Glutamatergic neuron (in vitro differentiated cells): ENCODE measurements around the gene NFIA. TPM values are rescaled to one million over a fixed set of nuclear protein-coding genes. Genes with fewer than 3 reads are reported as not detected.

ENCODE experiments used
- DNase-seq: peaks from one replicate; pipeline ENCODE4 v3.0.0; 2022
- H3K27ac Mint-ChIP-seq: one replicate; pipeline ENCODE4 v1.8.0; 2020; ENCODE audit warnings: mild to moderate bottlenecking, mixed read lengths, inconsistent platforms; ENCODE audit not compliant: unreplicated experiment
- H3K27me3 Mint-ChIP-seq: one replicate; pipeline ENCODE4 v1.8.0; 2020; ENCODE audit warnings: mild to moderate bottlenecking, moderate library complexity, mixed read lengths, inconsistent platforms; ENCODE audit not compliant: unreplicated experiment
- H3K36me3 Mint-ChIP-seq: one replicate; pipeline ENCODE4 v1.8.0; 2020; ENCODE audit warnings: mild to moderate bottlenecking, mixed read lengths, inconsistent platforms; ENCODE audit not compliant: unreplicated experiment
- H3K4me1 Mint-ChIP-seq: one replicate; pipeline ENCODE4 v1.8.0; 2020; ENCODE audit warnings: mild to moderate bottlenecking, low read depth, mixed read lengths, inconsistent platforms; ENCODE audit not compliant: unreplicated experiment
- H3K4me3 Mint-ChIP-seq: one replicate; pipeline ENCODE4 v1.8.0; 2020; ENCODE audit warnings: mild to moderate bottlenecking, mixed read lengths, inconsistent platforms; ENCODE audit not compliant: unreplicated experiment
- H3K9me3 Mint-ChIP-seq: one replicate; pipeline ENCODE4 v1.8.0; 2020; ENCODE audit warnings: mild to moderate bottlenecking, moderate library complexity, mixed read lengths, inconsistent platforms; ENCODE audit not compliant: unreplicated experiment
- total RNA-seq: library from RNA; stranded (reverse); fragmentation: NEBNext Ultra II Directional; extraction: Animal tissue kit (Norgen Biotek cat#: 25700); gene quantifications from one replicate; pipeline ENCODE4 v1.2.1, GENCODE V29; 2021; ENCODE audit not compliant: unreplicated experiment
- TF ChIP-seq, protein P1 (sequence below): fragments of 200-600 bp; sonication (generic); IDR thresholded peaks from one replicate; pipeline ENCODE4 v1.5.0; 2021; ENCODE audit not compliant: partially characterized antibody, unreplicated experiment

The NFIA gene
- total RNA-seq, 1 donor from 2014 or later, result 16.4 TPM

DNA sequence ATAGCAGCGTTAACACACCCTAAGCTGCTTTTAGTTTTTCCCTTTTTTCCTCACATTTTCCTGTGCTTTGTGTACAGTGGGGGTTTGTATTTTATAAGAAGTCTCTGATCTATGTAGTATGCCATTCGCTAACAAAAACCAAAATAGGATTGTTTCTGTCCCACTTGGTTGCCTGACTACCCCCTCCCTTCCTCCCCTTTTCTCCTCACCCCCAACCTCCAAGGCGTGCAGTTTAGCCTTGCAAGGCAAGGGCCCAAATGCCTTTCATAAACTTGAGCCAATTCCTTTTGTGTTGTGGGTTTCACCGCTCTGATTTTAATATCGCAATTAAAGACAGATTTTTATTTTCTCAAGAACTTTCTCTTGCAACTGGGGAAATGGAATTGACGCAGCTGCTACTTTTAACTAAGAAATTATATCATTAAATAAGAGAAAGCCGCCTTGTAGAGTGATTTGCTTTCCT is 365.6 kb downstream of the NFIA start:
- TF ChIP-seq, protein P1, sequence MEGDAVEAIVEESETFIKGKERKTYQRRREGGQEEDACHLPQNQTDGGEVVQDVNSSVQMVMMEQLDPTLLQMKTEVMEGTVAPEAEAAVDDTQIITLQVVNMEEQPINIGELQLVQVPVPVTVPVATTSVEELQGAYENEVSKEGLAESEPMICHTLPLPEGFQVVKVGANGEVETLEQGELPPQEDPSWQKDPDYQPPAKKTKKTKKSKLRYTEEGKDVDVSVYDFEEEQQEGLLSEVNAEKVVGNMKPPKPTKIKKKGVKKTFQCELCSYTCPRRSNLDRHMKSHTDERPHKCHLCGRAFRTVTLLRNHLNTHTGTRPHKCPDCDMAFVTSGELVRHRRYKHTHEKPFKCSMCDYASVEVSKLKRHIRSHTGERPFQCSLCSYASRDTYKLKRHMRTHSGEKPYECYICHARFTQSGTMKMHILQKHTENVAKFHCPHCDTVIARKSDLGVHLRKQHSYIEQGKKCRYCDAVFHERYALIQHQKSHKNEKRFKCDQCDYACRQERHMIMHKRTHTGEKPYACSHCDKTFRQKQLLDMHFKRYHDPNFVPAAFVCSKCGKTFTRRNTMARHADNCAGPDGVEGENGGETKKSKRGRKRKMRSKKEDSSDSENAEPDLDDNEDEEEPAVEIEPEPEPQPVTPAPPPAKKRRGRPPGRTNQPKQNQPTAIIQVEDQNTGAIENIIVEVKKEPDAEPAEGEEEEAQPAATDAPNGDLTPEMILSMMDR, result no peak
- Mint-ChIP-seq H3K36me3 (no peaks in the 10 kb centered on the region), H3K27ac (no peak overlapping the region), H3K9me3 (peaks cover 5% of the 10 kb centered on the region), H3K4me3 (no peak overlapping the region), H3K4me1 (peaks cover 34% of the 10 kb centered on the region), H3K27me3 (peaks cover 3% of the 10 kb centered on the region)
- no peak for DNase-seq

DNA sequence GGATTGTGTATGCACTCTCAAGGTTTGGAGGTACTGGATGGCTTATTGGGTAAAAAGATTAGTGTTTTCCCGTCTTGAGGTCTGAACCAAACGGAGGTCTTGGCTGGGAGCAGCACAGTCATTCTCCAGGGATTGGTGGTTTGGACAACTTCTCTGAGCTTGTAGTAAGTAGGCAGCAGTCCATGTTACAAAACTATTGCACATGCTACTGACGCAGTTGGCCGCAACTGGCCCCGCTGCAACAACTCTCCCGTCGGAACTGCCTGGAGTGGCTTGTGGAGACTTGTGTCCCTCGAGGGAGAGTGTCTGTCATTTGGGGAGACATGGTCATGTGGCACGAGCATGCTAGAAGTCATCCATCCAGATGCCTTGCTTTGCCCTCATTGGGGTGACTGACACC is 366.6 kb downstream of the NFIA start:
- Mint-ChIP-seq H3K4me1 (peaks cover 32% of the 10 kb centered on the region), H3K36me3 (no peaks in the 10 kb centered on the region), H3K9me3 (peaks cover 12% of the 10 kb centered on the region), H3K27me3 (peaks cover 10% of the 10 kb centered on the region), H3K4me3 (no peak overlapping the region), H3K27ac (no peak overlapping the region)
- TF ChIP-seq, protein P1, result no peak
- no peak for DNase-seq

DNA sequence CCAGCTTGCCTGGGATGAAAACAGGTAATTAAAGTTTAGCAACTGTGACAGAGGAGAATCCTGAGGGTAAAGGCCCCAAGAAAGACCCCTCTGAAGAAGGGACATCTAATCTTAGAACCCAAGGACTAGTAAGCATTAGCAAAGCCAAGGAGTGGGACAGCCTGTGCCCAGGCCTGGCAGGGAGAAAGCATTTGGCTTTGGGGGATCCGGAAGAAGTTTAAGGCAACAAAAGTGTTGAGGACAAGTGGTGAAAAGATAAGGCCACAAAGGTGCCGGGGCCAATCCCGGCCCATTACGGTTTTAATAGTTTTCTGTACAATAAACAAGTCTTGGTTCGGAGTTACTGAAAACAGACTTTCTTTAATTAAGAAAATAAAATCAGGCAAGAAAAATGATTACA is 367.0 kb downstream of the NFIA start:
- TF ChIP-seq, protein P1, result no peak
- Mint-ChIP-seq H3K27ac (no peak overlapping the region), H3K27me3 (peaks cover 10% of the 10 kb centered on the region), H3K9me3 (peaks cover 12% of the 10 kb centered on the region), H3K4me3 (no peak overlapping the region), H3K4me1 (peaks cover 34% of the 10 kb centered on the region), H3K36me3 (no peaks in the 10 kb centered on the region)
- no peak for DNase-seq

DNA sequence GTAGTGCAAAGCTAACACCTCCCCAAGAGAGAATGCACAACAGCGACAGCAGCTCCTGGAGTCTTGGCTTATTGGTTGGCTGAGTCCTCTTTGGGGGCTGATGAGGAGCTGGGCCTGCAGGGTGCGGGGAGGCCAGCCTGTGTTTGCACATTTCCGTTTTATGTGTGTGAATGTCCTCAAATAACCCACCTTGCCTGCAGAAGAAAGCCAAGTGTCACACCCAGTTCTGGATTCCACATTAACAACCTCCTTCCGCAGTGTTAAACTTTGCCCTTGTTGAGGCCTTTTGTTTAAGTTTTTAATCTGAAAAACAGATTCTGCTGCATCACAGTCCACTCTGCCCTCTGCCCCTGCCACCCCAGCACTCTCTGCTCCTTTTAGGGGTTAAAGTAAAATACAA is 368.1 kb downstream of the NFIA start:
- TF ChIP-seq, protein P1, result no peak
- Mint-ChIP-seq H3K4me1 (peaks cover 32% of the 10 kb centered on the region), H3K36me3 (no peaks in the 10 kb centered on the region), H3K27ac (no peak overlapping the region), H3K27me3 (peaks cover 10% of the 10 kb centered on the region), H3K9me3 (peaks cover 12% of the 10 kb centered on the region), H3K4me3 (no peak overlapping the region)
- DNase-seq, result no peak

DNA sequence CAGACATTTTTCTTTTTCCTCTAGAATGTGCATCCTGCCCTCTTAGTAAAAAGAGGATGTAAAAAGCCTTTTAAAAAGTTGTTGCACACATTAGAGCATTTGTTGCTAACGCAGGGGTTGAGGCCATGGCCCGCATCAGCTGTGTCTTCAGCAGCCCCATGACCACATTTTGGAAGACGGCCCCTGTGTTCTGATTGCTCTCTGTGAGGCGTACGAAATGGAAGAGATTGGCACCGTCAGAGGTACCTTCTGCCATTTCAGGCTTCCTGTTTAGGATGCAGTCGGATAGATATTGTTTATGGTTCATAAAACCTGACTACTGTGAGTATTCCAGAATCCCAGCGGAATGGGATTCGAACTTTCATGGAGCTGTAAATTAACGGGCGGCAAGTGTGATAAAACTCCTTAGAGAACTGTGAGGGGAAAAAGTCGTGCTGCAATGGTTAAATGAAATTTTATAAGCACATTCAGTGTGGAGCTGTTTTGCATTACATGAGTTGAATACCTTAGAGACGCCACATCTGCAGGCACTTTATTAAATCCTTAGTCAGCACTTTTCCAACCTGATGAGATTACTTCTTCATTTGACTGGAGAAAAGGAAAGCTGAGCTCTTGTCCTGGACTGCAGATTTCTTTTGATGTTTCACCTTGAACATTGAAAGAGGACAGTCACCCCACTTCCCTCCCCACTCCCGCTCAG is 368.7 kb downstream of the NFIA start:
- TF ChIP-seq, protein P1, result no peak
- no peaks in the 10 kb centered on the region for H3K36me3 Mint-ChIP-seq
- H3K4me3 Mint-ChIP-seq, result no peak overlapping the region
- peaks cover 10% of the 10 kb centered on the region for H3K27me3 Mint-ChIP-seq
- no peak overlapping the region for H3K27ac Mint-ChIP-seq
- peaks cover 32% of the 10 kb centered on the region for H3K4me1 Mint-ChIP-seq
- no peak for DNase-seq
- peaks cover 12% of the 10 kb centered on the region for H3K9me3 Mint-ChIP-seq
